ENCODE measurements around the gene ANKRD11.

ANKRD11 gene

DNA sequence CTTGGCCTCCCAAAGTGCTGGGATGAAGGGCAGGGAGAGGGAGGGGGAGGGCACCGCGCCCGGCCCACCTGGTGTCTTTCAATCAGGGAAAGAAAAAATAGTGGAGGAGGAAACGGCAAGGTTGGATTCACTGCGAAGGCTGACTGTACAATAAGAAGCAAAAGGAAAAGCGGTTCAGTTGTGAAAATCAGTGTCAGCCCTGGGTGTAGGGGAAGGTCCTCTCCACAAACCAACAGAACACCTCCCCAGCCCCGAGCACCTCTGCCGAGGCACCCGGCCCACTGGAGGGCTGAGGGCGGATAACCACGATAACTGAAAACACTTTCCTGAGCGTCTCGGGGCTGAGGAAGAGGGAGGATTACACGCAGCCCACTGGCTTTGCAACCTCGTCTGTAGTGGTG lies 16.4 kb upstream of the ANKRD11 start:
- DNase-seq (ENCODE audit: low spot score) = no peak

DNA sequence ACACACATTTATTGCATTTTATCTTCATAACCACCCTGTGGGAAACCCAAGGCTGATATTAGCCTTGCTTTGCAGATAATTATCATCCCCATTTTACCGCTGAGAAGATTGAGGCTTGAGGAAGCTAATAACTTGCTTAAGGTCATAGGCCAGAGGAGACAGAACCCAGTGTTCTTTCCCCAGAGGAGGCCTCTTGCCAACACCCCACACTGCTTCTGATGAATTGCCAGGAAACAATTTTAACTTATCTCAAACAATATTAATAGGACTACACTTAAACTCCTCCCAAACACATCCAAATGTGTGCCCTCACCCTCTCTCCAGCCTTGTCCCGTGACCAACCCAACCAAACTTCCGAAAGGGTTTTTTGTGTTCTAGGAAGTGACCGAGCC lies 15.7 kb upstream of the ANKRD11 start:
- DNase-seq (ENCODE audit: low spot score) = no peak

DNA sequence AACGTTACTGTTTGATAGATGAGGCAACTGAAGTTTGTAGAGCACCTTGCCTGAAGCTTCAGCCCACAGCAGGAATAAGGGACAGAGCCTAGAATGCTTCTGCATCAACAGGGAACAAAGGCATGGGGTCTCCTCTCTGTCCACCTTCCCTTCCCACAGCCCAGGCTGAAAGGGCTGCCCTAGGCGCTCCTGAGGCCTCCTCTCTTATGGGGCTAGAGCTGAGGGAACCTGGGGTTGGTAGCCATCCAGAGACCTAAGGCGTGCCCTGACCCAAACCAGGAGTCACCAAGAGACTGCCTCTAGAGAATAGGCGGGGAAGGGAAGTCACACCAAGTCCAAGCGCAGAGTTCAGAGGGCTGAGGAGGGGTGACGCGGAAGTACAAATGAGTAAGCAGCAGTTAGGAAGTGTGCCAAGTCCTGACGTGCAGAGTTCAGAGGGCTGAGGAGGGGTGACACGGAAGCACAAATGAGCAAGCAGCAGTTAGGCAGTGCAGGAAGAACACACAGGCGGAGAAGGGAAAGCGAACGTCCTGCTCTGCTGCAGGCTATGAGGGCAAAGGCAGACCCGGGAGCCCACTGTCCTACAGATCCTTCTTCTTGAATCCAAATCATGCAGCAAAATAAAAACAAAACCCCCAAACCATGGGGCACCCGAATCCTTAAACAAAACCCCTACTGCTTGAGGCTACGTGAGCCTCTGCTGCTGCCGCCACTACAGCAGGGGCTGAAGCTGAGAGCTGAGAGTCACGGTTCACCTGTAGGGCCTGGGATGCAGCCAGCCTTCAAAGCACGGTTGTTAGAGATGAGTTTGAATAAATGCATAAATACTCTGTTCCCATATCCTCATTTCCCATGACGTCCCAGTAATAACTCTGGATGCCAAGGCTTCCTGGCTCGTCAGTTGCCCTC lies 15.1 kb upstream of the ANKRD11 start:
- DNase-seq (ENCODE audit: low spot score) = peak; percentile 93

DNA sequence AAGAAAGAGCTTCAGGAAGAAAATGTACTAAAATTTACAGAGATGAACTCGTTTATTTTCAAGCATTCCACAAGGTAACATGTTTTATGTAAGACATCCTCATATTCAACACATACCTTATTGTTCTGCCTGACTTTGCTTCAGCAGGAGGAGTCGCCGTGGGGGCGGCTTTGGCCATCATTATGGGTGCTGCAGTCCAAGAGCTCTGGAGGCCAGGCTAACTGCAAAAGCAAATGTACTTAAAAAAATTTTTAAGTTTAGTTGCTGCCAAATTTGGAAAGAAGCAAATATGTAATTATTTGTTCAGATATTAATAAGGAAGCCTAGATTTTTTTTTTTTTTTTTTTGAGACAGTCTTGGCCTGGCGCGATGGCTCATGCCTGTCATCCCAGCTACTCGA lies 13.7 kb upstream of the ANKRD11 start:
- no peak for DNase-seq (ENCODE audit: low spot score)

DNA sequence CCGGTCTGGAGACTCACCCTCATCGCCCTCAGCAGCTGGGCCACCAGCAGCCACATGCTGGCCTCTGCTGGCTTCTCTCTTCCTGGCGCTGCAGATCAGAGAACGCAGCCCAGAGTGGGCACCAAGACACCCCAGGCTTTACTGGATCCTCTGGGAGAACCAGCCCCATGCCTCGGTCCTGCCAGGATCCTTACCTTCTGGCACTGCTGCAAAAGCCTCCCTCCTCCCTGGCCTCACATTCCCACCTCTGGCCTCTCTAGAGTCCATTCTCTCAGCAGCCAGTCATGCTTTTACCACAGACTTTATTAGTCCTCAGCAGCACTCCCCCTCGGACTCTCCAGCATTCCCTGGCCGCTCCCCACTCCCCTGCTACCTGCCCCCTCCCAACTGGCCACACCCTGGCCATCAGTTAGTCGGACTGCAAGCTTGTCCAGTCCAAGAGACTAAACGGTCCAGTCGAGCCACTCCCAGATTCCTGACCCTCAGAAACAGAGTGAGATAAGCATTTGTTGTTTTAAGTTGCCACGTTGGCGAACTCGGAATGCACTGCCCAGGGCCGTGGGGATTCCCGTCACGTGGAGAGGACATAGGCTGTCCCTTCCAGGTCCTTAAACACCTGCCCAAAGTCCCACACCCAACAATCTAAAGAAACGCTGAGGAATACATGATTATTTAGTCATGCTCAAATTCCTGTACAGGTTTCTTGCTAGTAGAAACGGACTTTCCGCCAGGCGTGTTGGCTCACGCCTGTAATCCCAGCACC lies 11.9 kb upstream of the ANKRD11 start:
- peak; percentile 81 for DNase-seq (ENCODE audit: low spot score)

DNA sequence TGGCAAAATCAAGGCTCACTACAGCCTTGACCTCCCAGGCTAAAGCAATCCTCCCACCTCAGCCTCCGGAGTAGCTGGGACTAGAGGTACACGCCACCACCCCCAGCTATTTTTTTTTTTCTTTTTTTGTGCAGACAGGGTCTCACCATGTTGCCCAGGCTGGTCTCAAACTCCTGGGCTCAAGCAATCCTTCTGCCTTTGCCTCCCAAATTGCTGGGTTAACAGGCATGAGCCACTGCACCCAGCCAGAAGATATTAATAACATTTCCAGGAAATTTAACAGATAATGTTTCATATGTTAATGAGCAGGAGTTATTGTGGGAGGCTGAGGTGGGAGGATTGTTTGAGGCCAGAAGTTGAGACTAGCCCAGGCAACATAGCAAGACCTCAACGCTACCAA lies 9.4 kb upstream of the ANKRD11 start:
- DNase-seq (ENCODE audit: low spot score) = no peak

DNA sequence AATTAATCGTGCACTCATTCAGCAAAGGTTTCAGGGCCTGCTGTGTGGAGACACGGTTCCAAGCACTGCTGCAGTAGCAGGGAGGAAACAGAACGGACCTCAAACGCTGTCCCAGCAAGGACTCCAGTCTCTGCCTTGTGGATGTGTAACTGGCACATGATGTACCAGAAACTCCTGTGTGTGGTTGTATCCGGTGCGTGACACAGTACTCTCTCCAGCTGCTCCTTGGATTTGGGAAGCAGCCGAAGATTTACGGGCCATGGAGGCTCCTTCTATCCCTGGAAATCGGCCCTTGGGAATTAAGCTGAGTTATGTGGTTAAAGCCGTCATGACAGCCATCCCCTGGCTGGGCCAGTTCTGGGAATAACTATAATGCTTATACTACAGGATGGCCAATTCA lies 8.5 kb upstream of the ANKRD11 start:
- DNase-seq (ENCODE audit: low spot score) = no peak

DNA sequence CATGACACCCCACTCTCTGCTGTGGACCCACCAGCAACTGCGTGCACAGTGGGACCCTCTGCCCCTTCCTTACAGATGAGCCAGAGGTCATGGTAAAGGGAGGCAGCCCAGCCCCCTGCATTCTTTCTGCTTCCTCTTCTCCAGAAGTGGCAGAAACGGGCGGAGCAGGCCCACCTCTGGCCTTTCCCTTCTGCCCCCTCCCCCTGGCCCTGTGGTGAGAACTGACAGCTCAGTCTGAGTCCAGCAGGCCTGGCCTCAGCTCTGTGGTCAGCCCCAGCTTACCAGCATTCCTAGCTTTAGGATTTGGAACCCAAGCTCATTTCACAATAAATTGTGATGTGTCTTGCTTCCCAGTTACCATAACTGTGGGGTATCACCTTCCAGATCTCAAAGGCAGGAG lies 4.8 kb upstream of the ANKRD11 start:
- DNase-seq (ENCODE audit: low spot score) = no peak

DNA sequence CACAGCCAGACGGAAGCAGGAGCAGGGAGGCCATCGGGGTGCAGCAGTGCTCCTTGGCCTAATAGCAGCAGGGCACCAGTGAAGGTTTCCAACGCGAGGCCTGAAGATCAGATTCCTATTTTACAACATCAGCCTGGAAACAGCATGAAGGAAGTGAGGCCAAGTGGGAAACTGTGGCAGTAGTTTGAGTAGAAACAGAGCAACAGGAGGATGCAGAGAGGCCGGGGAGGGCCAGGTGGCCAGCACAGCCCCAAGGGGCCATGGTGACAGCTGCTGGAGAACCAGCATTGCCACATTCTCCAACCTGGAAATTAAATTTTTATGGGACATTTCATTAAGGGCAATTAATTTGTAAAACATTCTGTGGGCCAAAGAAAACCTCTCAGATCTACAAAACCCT lies 3.4 kb upstream of the ANKRD11 start:
- no peak for DNase-seq (ENCODE audit: low spot score)

DNA sequence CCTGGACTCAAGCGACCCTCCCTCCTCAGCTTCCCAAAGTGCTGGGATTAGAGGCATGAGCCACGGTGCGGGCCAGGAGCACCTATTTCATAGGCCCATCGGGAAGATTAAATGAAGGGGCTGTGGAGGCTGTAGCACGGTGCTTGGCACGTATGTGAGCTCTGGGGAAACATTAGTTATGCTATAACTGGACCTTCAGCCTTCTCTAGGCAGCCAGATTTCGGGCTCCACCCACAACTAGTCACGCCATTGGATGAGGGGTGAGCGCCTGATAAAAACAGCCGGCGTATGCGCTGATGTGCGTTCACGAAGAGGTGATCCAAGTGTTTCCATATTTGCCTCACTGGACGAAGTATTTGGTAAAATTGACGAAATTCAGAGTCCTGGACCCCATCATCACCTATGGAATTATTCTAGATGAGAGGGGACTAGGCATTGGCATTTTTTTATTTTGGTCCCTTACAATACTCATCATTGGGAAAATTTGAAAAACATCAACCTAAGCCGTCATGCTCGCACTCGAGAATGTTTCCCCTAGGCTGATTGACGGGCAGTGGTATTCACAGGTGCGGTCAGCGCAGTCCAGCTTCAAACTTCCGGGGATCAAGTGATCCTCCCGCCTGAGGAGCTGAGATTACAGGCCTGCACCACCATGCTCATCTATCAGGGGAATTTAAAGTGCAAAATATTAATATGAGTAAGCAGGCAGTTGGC lies 1.8 kb upstream of the ANKRD11 start:
- no peak for DNase-seq (ENCODE audit: low spot score)

DNA sequence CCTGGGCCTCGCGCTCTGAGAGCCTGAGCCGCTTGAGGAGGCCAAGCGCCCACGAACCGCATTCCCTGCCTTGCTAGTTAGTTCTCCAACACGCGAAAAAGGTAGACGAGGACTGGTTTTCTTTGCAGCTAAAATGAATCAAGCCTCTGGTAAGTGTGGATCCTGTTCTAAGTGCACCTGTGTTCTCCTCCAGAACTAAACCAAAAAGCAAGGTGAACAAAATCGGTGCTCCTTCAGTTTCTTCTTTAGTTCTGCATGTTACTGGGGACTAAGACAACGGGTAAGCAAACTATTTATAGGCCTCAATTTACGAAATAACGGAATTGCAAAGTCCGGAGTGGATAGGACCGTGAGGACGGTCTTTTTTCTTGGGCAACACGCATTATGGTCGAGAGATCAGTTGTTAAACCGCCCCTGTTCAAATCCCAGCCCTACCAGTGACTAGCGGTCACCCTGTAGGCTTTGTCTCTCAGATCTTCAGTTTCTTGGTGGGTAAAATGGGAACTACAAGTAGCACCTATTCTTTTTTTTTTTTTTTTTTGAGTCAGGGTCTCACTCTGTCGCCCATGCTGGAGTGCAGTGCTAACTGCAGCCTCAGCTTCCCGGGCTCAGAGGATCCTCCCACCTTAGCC lies 993 bp upstream of the ANKRD11 start:
- DNase-seq (ENCODE audit: low spot score) = peak; percentile 55

DNA sequence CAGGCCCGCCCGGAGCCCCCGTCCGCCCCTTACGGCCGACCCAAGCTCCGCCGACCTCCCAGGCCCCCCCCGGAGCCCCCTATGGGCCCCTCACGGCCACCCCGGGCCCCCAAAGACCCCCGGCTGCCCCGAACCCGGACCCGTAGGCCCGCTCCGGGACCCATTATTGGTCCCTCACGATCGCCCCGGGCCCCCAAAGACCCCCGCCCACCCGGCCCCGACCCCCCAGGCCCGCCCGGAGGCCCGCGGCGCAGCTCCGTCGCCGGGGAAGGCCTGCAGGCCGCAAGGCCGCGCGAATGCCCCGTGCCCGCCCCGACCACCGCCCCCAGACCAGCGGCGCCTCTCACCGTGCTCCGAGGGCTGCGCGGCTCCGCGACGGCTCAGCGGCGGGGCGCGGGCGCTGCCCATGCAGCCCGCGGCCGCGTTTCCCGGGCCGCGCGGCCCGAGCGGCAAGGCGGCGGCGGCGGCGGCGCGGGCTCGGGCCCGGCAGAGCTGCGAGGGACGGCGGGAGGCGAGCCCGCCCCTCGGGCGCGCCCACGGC lies 393 bp downstream of the ANKRD11 start:
- DNase-seq (ENCODE audit: low spot score) = no peak

DNA sequence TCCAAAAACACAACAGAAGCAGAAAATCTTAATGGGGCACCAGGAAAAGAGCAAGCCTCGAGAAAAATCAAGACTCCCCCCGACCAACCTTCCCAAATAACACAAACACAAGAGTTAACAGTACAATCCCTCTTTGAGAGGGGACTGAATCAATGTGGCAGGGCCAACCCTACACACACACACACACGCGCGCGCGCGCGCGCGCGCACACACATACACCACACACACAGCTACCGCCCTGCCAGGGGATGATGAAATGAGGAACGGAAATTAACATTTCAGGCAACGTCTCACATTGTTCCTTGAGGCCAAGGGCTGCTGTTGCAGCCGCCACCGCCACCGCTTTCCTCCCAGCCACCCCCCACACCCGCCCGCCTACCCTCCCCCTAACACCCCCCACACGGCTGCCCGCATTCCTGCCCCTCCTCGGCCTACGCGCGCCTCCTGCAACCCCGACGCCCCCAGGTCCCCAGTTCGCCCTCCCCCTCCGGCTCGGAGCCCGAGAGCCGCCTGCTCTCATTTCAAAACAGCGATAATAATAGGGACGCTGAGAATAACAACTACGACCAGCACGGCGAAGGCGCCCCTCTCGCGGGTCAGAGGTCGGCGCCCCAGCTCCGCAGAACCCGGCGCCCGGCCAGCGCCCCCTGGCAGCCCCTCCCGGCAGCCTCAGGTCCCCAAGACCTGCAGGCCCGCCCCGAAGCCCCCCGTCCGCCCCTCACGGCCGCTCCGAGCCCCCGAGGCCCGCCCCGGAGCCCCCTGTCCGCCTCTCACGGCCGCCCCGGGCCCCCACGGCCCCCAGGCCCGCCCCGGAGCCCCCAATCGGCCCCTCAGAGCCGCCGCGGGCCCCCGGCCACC lies 1.1 kb downstream of the ANKRD11 start:
- peak; percentile 80 for DNase-seq (ENCODE audit: low spot score)

DNA sequence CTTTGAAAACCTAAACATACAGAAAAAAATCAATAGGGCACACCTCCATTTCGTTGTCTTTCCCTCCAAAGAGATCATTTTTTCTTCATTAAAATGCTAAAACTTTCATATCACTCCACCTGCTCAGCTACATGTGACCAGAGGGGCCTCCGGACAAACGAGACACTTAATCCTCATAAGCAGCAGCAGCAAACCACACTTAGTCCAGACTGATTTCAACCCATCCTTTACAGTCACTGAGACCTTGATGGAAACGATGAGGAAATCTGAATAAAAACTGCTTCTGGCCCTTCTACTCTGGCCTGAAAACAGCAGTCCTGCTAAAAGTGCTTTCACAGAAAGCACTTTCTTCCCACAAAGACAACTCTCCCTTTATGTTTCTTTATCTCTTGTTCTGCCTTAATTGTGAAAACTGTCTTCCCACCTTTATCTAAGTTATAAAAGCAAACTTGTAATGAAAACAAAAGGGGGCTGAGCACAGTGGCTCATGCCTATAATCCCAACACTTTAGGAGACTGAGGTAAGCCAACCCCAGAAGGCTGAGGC lies 4.6 kb downstream of the ANKRD11 start:
- no peak for DNase-seq (ENCODE audit: low spot score)

DNA sequence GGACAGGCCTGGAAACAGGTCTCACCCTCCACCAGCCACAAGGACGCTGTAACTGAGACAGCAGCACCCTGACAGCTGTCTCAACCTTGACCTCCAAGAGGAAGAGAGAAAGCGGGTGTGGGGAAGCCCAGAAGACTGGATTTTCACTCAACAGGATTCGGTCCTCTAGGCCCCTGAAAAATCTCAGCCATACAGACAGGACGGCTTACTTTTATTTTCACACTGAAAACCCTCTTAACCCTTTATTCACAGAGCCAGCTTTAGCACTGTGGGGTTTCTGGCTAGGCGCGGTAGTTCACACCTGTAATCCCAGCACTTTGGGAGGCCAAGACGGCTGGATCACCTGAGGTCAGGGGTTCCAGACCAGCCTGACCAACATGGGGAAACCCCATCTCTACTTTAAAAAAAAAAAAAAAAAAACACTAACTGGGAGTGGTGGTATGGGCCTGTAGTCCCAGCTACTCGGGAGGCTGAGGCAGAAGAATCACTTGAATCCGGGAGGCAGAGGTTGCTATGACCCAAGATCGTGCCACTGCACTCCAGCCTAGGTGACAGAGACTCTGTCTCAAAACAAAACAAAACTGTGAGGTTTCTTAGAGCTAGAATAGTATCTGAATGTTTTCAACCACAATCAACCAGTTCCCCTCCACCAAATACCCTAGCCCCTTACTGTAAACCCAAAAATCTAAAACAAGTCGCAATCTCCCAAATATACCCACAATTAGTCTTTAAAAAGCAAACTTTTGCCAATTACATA lies 5.3 kb downstream of the ANKRD11 start:
- no peak for DNase-seq (ENCODE audit: low spot score)

DNA sequence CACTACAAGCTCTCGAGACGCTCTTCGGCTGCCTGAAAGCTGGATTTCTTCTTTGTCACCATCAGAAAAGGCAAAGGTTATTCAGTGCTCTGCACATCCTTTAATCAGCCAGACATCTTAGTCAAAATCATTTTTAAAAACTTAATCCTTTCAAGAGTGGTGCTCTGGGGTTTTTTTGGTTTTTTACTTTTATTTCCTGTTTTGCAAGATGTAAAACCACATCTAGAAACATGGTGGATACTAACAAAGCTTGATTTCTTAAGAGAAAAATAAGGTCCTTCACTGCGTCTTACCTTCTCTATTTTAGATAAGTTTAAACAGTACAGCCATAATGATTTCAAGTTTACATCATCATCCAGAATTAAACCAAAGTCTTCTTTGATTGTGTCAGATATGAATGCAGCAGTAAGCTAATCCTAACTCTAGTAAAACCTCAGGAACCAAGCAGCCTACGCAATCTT lies 6.3 kb downstream of the ANKRD11 start:
- no peak for DNase-seq (ENCODE audit: low spot score)

DNA sequence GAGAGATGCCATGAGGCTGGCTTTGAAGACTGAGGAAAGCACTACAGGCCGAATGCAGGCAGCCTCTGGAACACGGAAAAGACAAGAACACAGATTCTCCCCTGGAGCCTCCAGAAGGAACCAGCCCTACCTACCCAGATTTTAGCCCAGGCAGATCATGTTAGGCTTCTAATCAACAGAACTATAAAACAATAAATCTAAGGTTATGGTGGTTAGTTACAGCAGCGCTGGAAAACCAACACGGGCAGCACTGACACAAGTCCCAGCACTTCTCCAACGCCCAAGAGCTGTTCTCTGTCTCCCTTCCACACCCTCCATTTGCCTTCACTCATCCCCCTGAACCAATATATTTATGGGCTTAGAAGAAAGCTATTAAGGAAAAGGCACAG lies 7.5 kb downstream of the ANKRD11 start:
- DNase-seq (ENCODE audit: low spot score) = no peak

DNA sequence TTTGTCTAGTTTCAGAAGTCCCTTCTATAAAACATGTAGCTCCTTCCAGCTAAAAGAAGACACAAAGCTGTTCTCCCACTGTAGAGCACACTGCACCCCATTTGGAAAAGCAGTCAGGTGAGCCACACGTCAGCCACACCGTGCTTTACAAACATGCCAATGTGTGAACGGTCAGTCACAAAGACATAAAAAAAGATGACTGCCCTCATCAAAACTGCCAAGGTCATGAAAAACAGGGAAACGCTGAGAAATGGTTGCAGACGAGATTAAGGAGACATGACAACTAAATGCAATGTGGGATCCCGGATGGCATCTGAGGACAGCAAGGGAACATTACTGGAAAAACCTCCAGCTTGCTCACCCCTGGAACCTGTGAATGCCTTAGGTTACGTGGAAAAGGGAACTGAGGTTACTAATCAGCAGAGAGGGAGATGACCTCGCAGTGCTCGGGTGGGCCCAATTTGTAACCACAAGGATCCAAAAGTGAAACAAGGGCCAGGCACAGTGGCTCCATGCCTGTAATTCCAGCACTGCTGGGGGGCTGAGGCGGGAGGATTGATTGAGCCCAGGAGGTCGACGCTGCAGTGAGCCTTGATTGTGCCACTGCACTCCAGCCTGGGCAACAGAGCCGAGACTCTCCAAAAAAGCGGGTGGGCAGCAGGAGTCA lies 8.1 kb downstream of the ANKRD11 start:
- DNase-seq (ENCODE audit: low spot score) = no peak

DNA sequence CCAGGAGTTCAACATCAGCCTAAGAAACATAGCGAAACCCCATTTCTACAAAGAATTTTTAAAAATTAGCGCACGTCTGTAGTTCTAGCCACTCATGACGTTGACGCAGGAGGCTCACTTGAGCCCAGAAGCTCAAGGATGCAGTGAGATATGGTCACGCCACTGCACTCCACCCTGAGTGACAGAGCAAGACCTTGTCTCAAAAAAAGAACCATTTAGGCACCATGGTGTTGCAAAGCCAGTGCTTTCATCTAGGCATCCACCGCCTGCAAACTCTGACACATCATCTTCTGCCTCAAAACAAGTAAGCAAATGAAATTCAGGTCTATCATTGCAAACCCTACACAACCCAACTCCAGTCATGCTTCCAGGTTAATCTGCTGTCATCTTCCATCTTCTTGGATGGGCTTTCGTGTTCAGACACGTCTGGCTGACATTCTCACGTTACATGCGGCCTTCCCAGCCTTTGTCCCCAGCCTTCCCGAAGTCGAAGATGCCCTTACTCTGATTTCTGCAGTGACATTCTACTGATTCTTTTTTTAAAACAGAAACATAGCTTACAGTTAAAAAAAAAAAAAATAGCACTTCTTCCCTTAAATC lies 8.9 kb downstream of the ANKRD11 start:
- no peak for DNase-seq (ENCODE audit: low spot score)
